ENCODE measurements around the gene CHEK2.

- no peak for TF ChIP-seq CTCF (IDR thresholded peaks at IDR 0.05)
- no peak for TF ChIP-seq POLR2A (IDR thresholded peaks at IDR 0.05)
- no peak for TF ChIP-seq POLR2AphosphoS5 (IDR thresholded peaks at IDR 0.05)
- no peak for TF ChIP-seq EP300 (IDR thresholded peaks at IDR 0.05)
Measured at GRCh38 chr22:28647216-28647615, 94.4 kb downstream of the CHEK2 start.
